Karpas-422 (cell line): ENCODE results near the gene BEST4. TPM values are rescaled to one million over a fixed set of nuclear protein-coding genes. Genes with fewer than 3 reads are reported as not detected.
A peak's percentile ranks its signal among the peaks of the same experiment; 100 is the strongest.
"Not testable (repeated sequence)": the region's sequence is repeated elsewhere in the genome, so short reads cannot be mapped to it uniquely, and the experiment has no call there.

Source experiments
- DNase-seq: peaks from one replicate; pipeline ENCODE4 v3.0.0-alpha.2; 2015
- H2AFZ ChIP-seq: fragments of 200-600 bp; sonication (generic); 2 replicates; pipeline ENCODE4 v1.6.1; 2014; ENCODE audit warnings: antibody characterized with exemption, low read length, mixed read lengths
- H3K27ac ChIP-seq: fragments of 200-600 bp; sonication (generic); 2 replicates; pipeline ENCODE4 v1.5.1; 2014; ENCODE audit warnings: mild to moderate bottlenecking, low read length, moderate library complexity
- H3K27me3 ChIP-seq: fragments of 200-600 bp; sonication (generic); 2 replicates; pipeline ENCODE4 v1.6.1; 2014; ENCODE audit warnings: low read length, mixed read lengths
- H3K36me3 ChIP-seq: fragments of 200-600 bp; sonication (generic); 2 replicates; pipeline ENCODE4 v1.6.1; 2014; ENCODE audit warnings: low read length, mixed read lengths; ENCODE audit not compliant: insufficient read depth
- H3K4me1 ChIP-seq: fragments of 200-600 bp; sonication (generic); 2 replicates; pipeline ENCODE4 v1.6.1; 2014; ENCODE audit warnings: mild to moderate bottlenecking, low read length, mixed read lengths
- H3K4me2 ChIP-seq: fragments of 200-600 bp; sonication (generic); 2 replicates; pipeline ENCODE4 v1.6.1; 2014; ENCODE audit warnings: low read length, low read depth, mild to moderate bottlenecking; ENCODE audit not compliant: poor library complexity, severe bottlenecking
- H3K4me3 ChIP-seq: fragments of 200-600 bp; sonication (generic); 2 replicates; pipeline ENCODE4 v1.5.1; 2014; ENCODE audit warnings: mild to moderate bottlenecking, antibody characterized with exemption, low read length, mixed read lengths
- H3K79me2 ChIP-seq: fragments of 200-600 bp; sonication (generic); 2 replicates; pipeline ENCODE4 v1.6.1; 2014; ENCODE audit warnings: mild to moderate bottlenecking, low read length, mixed read lengths
- H3K9ac ChIP-seq: fragments of 200-600 bp; sonication (generic); 2 replicates; pipeline ENCODE4 v1.6.0; 2014; ENCODE audit warnings: low read length
- H3K9me2 ChIP-seq: fragments of 200-600 bp; sonication (generic), shearing (Covaris generic); replicated peaks from 2 replicates; pipeline ENCODE4 v1.6.0; 2014; ENCODE audit warnings: mild to moderate bottlenecking, low read length, moderate library complexity; ENCODE audit not compliant: insufficient read depth
- H3K9me3 ChIP-seq: fragments of 300-700, 200-600 bp; sonication (generic); 2 replicates; pipeline ENCODE4 v1.6.1; 2014; ENCODE audit warnings: low read length, mixed read lengths
- H4K20me1 ChIP-seq: fragments of 200-600 bp; sonication (generic); 2 replicates; pipeline ENCODE4 v1.6.1; 2014; ENCODE audit warnings: mild to moderate bottlenecking, antibody characterized with exemption, low read length, low read depth; ENCODE audit not compliant: insufficient read depth
- total RNA-seq: library from RNA; depleted of rRNA; stranded (reverse); fragments of >200 nt; shearing (Covaris generic); gene quantifications from 2 replicates; pipeline ENCODE4 v1.2.3, GENCODE V29; 2014; ENCODE audit warnings: low replicate concordance

BEST4 gene
- total RNA-seq, 1 experiment from 2014 or later = 1.0 TPM

DNA sequence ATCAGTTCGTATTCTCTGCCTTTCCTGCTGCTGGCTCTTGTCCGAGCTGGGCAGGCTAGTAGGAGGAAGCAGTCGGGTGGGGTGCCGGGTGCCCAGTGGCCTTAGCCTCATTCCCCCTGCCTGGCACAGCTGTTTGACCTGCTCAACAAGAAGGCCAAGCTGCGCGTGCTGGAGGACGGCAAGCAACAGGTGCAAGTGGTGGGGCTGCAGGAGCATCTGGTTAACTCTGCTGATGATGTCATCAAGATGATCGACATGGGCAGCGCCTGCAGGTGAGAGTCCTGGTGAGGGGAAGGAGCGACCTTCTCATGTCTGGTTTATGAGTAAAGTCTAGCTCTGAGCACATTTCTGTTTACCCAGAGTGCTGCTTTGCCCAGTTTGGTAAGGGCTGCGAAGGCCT lies 28.9 kb downstream of the BEST4 start:
- Histone ChIP-seq H3K4me2 (no peak overlapping the region), H3K36me3 (peaks cover 53% of the 10 kb centered on the region), H3K27me3 (no peaks in the 10 kb centered on the region), H4K20me1 (no peaks in the 10 kb centered on the region), H3K9ac (no peak overlapping the region), H2AFZ (no peak overlapping the region), H3K9me3 (no peaks in the 10 kb centered on the region), H3K79me2 (no peaks in the 10 kb centered on the region), H3K27ac (no peak overlapping the region), H3K4me1 (peaks cover 17% of the 10 kb centered on the region), H3K4me3 (no peak overlapping the region), H3K9me2 (no peaks in the 10 kb centered on the region)
- DNase-seq = no peak

DNA sequence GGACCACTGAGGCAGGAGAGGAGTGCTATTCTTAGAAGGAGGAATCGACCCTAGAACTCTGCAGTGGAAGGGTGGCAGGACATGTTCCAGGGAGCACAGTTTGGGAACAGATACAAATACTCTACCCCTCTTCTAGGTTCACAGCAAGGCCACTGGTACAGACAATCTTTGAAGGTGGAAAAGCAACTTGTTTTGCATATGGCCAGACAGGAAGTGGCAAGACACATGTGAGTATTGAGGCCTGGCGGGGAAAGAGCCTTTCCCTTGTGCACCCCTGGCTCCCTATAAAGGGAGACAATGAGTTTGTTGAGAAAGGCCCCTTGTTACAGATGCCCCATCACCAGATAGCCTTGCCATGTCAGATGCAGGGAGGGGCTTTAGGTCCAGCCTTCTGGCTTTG lies 30.6 kb downstream of the BEST4 start:
- Histone ChIP-seq H3K9me3 (no peaks in the 10 kb centered on the region), H3K36me3 (peaks cover 54% of the 10 kb centered on the region), H4K20me1 (no peaks in the 10 kb centered on the region), H3K9ac (no peak overlapping the region), H3K27ac (peak overlapping the region; percentile 51), H2AFZ (no peak overlapping the region), H3K4me1 (peaks cover 17% of the 10 kb centered on the region), H3K4me3 (no peak overlapping the region), H3K4me2 (peak overlapping the region; percentile 13), H3K79me2 (no peaks in the 10 kb centered on the region), H3K27me3 (no peaks in the 10 kb centered on the region), H3K9me2 (no peaks in the 10 kb centered on the region)
- DNase-seq = no peak

DNA sequence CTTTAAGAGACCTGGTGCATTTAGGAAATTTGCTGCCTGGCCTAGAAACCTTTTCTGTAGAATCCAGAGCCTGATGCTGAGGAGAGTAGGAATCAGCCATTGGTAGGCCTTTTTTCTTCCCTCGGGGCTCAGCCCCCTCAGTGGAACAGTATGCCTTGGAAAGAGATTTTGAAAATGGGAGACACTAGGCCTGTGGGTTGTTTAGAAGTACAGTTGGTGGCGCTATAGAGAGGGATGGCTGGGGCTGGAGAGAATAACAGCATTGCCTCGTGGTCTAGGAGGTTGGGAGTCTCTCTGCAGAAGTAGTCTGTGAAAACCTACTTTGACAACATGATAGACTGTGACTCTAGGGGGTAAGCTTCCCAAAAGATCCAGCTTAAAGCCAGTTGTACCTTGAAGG lies 40.1 kb downstream of the BEST4 start:
- Histone ChIP-seq H2AFZ (no peak overlapping the region), H3K4me2 (no peak overlapping the region), H3K27ac (no peak overlapping the region), H3K27me3 (no peaks in the 10 kb centered on the region), H3K9ac (no peak overlapping the region), H3K36me3 (peaks cover 45% of the 10 kb centered on the region), H4K20me1 (no peaks in the 10 kb centered on the region), H3K9me2 (no peaks in the 10 kb centered on the region), H3K4me1 (no peaks in the 10 kb centered on the region), H3K4me3 (no peak overlapping the region), H3K9me3 (no peaks in the 10 kb centered on the region), H3K79me2 (peaks cover 41% of the 10 kb centered on the region)
- DNase-seq = no peak

DNA sequence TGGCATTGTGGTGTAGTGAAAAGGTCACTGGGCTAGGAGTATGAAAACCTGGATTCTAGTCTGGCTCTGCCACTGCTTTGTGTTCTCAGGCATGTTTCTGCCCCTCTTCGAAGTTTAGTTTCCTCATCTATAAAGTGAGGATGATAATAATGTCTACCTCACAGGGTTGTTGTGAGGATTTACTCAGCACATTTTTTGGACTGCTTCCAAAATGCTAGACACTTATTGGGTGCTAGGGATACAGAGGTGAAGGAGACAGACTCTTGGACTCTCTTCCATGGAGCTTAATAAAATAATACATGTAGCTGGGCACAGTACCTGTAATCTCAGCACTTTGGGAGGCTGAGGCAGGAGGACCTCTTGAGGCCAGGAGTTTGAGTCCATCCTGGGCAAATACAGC lies 44.8 kb downstream of the BEST4 start:
- Histone ChIP-seq H3K36me3 (peaks cover 29% of the 10 kb centered on the region), H3K4me2 (no peak overlapping the region), H3K79me2 (peaks cover 59% of the 10 kb centered on the region), H3K4me3 (no peak overlapping the region), H3K9me2 (no peaks in the 10 kb centered on the region), H3K27ac (no peak overlapping the region), H3K9me3 (no peaks in the 10 kb centered on the region), H4K20me1 (no peaks in the 10 kb centered on the region), H2AFZ (no peak overlapping the region), H3K9ac (no peak overlapping the region), H3K27me3 (no peaks in the 10 kb centered on the region), H3K4me1 (peaks cover 18% of the 10 kb centered on the region)
- no peak for DNase-seq

DNA sequence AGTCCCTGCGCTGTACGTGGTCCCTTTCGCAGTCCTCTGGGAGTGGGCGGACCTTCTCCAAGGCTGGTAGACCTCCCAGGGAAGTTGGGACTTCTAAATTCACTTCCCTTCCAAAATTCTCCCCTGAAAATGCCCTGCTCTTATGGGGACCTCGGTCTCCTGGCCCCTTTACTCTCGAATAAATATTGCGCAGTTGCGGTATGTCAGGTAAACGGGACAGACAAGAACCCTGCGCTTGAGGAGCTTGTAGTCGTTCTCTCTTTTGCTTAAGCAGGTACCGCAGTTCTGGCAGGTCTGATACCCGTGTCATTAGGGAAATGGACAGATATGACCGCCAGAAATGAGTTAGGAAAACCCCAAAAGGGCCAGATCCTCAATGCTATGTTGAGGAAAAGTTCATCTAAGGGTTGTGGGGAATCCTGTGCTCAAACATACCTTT lies 47.8 kb downstream of the BEST4 start:
- Histone ChIP-seq H3K9me3 (no peaks in the 10 kb centered on the region), H3K4me3 (peak overlapping the region; percentile 76), H3K36me3 (peaks cover 11% of the 10 kb centered on the region; the same call in 1 of the 2 replicates), H3K9ac (peak overlapping the region; percentile 81), H4K20me1 (no peaks in the 10 kb centered on the region), H3K4me1 (peaks cover 18% of the 10 kb centered on the region), H3K9me2 (no peaks in the 10 kb centered on the region), H3K4me2 (peak overlapping the region; percentile 94), H3K79me2 (peaks cover 42% of the 10 kb centered on the region), H2AFZ (peak overlapping the region; percentile 27; the same call in 1 of the 2 replicates), H3K27ac (peak overlapping the region; percentile 64), H3K27me3 (no peaks in the 10 kb centered on the region)
- DNase-seq = no peak

- Histone ChIP-seq H3K79me2 (peaks cover 41% of the 10 kb centered on the region), H3K4me1 (peaks cover 18% of the 10 kb centered on the region), H3K4me2 (peak within 1 kb of the TSS; percentile 94), H3K27ac (peak within 1 kb of the TSS; percentile 72), H3K36me3 (peaks cover 11% of the 10 kb centered on the region; the same call in 1 of the 2 replicates), H3K9me2 (no peaks in the 10 kb centered on the region), H2AFZ (peak within 1 kb of the TSS; percentile 27), H4K20me1 (no peaks in the 10 kb centered on the region), H3K4me3 (peak within 1 kb of the TSS; percentile 76), H3K27me3 (no peaks in the 10 kb centered on the region), H3K9ac (peak within 1 kb of the TSS; percentile 82), H3K9me3 (no peaks in the 10 kb centered on the region)
- DNase-seq = peak; percentile 99
Measured at GRCh38 chr1:44739307-44740178, 48.4 kb downstream of the BEST4 start, which contains the start of gene KIF2C. TSS of gene KIF2C (plus strand) at chr1:44739837. CDS start at chr1:44739933, 96 bp downstream.

GRCh38 chr1:44738953-44739306 lies 49.0 kb downstream of the BEST4 start:
- Histone ChIP-seq H3K9ac (peak overlapping the region; percentile 82), H3K36me3 (peaks cover 11% of the 10 kb centered on the region; the same call in 1 of the 2 replicates), H3K4me2 (peak overlapping the region; percentile 94), H3K4me1 (peaks cover 18% of the 10 kb centered on the region), H2AFZ (peak overlapping the region; percentile 25; the same call in 1 of the 2 replicates), H3K4me3 (peak overlapping the region; percentile 76), H3K79me2 (peaks cover 35% of the 10 kb centered on the region), H3K27ac (peak overlapping the region; percentile 72)
- H4K20me1 ChIP-seq, H3K27me3 ChIP-seq, DNase-seq, H3K9me2 ChIP-seq, H3K9me3 ChIP-seq: not testable (repeated sequence)

DNA sequence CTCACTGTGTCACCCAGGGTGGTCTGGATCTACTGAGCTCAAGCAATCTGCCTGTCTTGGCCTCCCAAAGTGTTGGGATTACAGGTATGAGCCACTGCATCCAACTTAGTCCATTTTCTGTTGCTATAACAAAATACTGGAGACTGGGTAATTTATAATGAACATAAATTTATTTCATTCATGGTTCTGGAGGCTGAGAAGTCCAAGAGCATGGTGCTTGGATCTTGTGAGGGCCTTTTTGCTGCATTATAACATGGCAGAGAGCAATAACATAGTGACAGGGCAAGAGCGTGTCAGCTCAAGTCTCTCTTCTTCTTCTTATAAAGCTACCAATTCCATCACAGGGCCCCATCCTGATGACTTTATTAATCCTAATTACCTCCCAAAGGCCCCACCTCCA lies 52.0 kb downstream of the BEST4 start:
- Histone ChIP-seq H3K27ac (no peak overlapping the region), H3K4me2 (no peak overlapping the region), H3K36me3 (no peaks in the 10 kb centered on the region), H3K9me3 (no peaks in the 10 kb centered on the region), H3K4me1 (peaks cover 21% of the 10 kb centered on the region), H3K79me2 (peaks cover 13% of the 10 kb centered on the region), H3K9me2 (no peaks in the 10 kb centered on the region), H2AFZ (no peak overlapping the region), H4K20me1 (no peaks in the 10 kb centered on the region), H3K27me3 (no peaks in the 10 kb centered on the region), H3K4me3 (no peak overlapping the region), H3K9ac (no peak overlapping the region)
- DNase-seq = no peak
